Activated CD4-positive, alpha-beta T cell treated with anti-CD3 and anti-CD28 coated beads, Interleukin-2, Interleukin-4, amounts not matched to agents 100 ng/mL and 50 ng/mL, durations not matched to agents 16 hours and 8 hours (primary cell): ENCODE results near the gene ASCL1.

Source experiments
- DNase-seq: peaks from one replicate; pipeline ENCODE4 v3.0.0-alpha.2; 2020; ENCODE audit warnings: low spot score

Gene ASCL1

GRCh38 chr12:102957339-102958050, at the start of gene ASCL1:
TSS of gene ASCL1 (plus strand) at chr12:102957674. CDS start at chr12:102958245, 571 bp downstream.
- no peak for DNase-seq

- no peak for DNase-seq
Measured at GRCh38 chr12:102907918-102908317, 49.6 kb upstream of the ASCL1 start.

DNA sequence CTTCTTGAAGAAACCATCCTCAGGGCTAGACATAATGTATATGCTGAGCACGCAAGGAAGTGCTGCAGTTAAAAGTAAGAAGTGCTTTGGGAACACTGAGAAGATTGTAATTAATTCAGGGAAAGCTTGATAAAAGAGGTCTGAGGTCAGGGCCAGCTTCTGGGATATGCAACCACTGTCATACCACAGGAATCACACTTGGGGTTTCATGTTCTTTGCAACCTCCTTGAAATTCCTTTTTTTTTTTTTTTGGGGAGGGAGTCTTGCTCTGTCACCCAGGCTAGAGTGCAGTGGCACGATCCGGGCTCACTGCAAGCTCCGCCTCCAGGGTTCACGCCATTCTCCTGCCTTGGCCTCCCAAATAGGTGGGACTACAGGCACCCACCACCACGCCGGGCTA, 47.3 kb upstream of the ASCL1 start:
- no peak for DNase-seq

DNA sequence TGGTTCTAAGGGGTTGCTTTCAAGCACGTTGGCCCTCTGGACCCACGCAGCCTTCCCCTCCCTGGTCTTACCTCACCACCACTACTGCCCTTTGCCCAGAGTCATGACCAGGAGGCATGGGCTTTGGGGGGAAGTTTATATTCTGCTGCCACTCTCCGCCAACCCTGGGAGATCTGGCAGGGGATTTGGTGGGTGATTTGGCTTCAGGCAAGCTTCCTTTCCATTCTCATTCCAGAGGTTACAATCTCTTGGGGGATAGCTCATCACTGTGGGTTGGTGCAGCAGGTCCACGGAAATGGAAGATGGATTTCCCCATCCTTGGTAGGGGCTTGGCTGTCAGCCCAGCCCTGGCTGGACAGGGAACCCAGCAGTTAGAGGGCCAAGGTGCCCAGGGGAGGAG, 46.7 kb upstream of the ASCL1 start:
- DNase-seq: no peak

GRCh38 chr12:102911320-102911719, 46.2 kb upstream of the ASCL1 start:
- no peak for DNase-seq

GRCh38 chr12:102912258-102912657, 45.2 kb upstream of the ASCL1 start:
- no peak for DNase-seq

GRCh38 chr12:102913453-102914226, 43.8 kb upstream of the ASCL1 start:
- DNase-seq: no peak

GRCh38 chr12:102916252-102917025, 41.0 kb upstream of the ASCL1 start:
- DNase-seq: no peak

GRCh38 chr12:102917026-102917787, 40.3 kb upstream of the ASCL1 start, which contains the start of gene PAH:
TSS of gene PAH (minus strand) at chr12:102917244. CDS start at chr12:102917130, 114 bp downstream.
- DNase-seq: no peak

- no peak for DNase-seq
Measured at GRCh38 chr12:102918840-102919239, 38.6 kb upstream of the ASCL1 start.

GRCh38 chr12:102920271-102920670, 37.2 kb upstream of the ASCL1 start:
- no peak for DNase-seq

DNA sequence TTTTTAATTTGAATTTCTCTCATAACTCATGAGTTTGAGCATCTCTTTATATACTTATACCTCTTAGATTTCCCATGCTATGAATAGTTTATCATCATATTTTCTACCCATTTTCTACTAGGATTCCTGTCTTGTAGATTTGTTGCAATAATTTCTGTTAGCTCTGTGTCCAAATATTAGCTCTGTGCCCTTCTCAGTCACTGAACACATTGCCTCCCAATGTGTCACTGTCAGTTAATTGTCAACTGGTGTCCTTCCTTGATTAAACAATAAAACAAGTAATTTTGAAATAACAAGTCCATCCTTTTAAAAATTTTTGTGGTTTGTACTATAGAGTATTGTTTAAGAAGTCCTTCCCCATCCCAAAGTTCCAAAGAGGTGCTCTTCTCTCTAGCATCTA, 36.2 kb upstream of the ASCL1 start:
- no peak for DNase-seq

DNA sequence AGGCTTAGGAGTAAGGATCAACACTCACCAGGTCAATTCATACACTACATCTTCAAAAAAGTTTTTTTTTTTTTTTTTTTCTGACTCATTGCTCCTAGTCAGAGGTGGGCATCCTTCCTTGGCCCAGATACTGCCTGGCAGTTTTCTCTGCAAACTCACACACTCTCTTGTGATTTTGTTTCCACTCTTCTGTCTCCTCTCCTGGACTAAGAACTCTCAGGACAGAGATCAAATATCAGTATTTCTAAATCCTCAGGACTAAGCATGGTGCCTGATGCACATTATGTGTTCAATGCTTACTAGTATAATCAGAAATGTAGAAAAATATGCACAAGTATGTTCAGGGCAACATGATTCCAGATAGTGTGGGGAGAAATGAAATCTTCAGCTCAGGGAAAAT, 30.3 kb upstream of the ASCL1 start:
- DNase-seq: no peak

GRCh38 chr12:102933168-102933567, 24.3 kb upstream of the ASCL1 start:
- DNase-seq: no peak

DNA sequence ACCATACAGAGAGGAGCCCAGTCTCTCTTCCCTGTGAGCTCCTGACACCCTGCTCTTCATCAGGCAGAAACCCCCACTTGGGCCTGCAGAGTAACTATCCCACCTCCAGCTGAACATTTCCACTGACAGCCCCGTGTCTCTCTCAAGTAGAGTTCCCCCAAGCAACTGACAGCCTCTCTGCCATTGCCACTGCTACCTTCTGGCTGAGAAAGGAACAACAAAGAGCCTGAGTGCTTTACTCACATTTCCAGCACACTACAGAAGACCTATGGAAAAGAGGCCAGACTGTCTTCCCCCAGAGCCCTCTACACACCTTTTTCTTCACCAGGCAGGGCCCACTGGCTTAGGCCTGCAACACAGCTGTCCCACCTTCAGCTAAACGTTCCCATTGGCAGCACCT, 18.4 kb upstream of the ASCL1 start:
- no peak for DNase-seq

- no peak for DNase-seq
Measured at GRCh38 chr12:102939670-102940222, 17.7 kb upstream of the ASCL1 start.

- DNase-seq: no peak
Measured at GRCh38 chr12:102946042-102946441, 11.4 kb upstream of the ASCL1 start.

GRCh38 chr12:102948941-102949352, 8.5 kb upstream of the ASCL1 start:
- peak; percentile 47 for DNase-seq

GRCh38 chr12:102950107-102950949, 7.1 kb upstream of the ASCL1 start:
- DNase-seq: no peak

- no peak for DNase-seq
Measured at GRCh38 chr12:102950950-102951619, 6.4 kb upstream of the ASCL1 start.
